Upper lobe of left lung (tissue), 6 donors: ENCODE results near the gene ZNF219. TPM values are rescaled to one million over a fixed set of nuclear protein-coding genes. Genes with fewer than 3 reads are reported as not detected.

ENCODE experiments used
- ATAC-seq, 2 donors: fragments of 200-7000 bp; cut with Tn5 transposase; one replicate each; pipeline ENCODE4 v1.9.1; 2022; ENCODE audit warnings: mild to moderate bottlenecking in 2 of 2, moderate library complexity in 2 of 2; ENCODE audit not compliant: low FRiP score in 2 of 2
- DNase-seq, 2 donors: peaks; one replicate each; pipeline ENCODE4 v3.0.0-alpha.2; 2019 to 2020
- H3K27ac ChIP-seq, 4 donors: fragments of 200-600 bp; sonication (generic); one replicate each; pipeline ENCODE4 v1.5.1; 2016 to 2019
- H3K27me3 ChIP-seq, 4 donors: fragments of 200-600 bp; sonication (generic); one replicate each; pipeline ENCODE4 v1.5.1; 2017 to 2019
- H3K36me3 ChIP-seq, 4 donors: fragments of 200-600 bp; sonication (generic); one replicate each; pipeline ENCODE4 v1.5.1; 2016 to 2019
- H3K4me1 ChIP-seq, 4 donors: fragments of 200-600 bp; sonication (generic); one replicate each; pipeline ENCODE4 v1.5.1; 2018 to 2019
- H3K4me3 ChIP-seq, 4 donors: fragments of 200-600 bp; sonication (generic); one replicate each; pipeline ENCODE4 v1.5.1; 2017 to 2019; ENCODE audit warnings: mild to moderate bottlenecking in 2 of 4, moderate library complexity in 1 of 4
- H3K9me3 ChIP-seq, 4 donors: fragments of 200-600 bp; sonication (generic); one replicate each; pipeline ENCODE4 v1.5.1; 2018 to 2019
- EP300 ChIP-seq, 4 donors: sonication (generic); formaldehyde crosslinking; IDR thresholded peaks; one replicate each; pipeline ENCODE4 v1.5.1; 2017; ENCODE audit warnings: antibody characterized with exemption in 4 of 4, control low read depth in 2 of 4
- POLR2A ChIP-seq, 4 donors: fragments of 450-650 bp; IDR thresholded peaks; one replicate each; pipeline ENCODE4 v1.5.1; 2016 to 2017; ENCODE audit warnings: antibody characterized with exemption in 4 of 4, mild to moderate bottlenecking in 2 of 4
- POLR2AphosphoS5 ChIP-seq, 2 donors: sonication (generic); formaldehyde crosslinking; IDR thresholded peaks; one replicate each; pipeline ENCODE4 v1.5.1; 2017; ENCODE audit warnings: antibody characterized with exemption in 2 of 2
- WGBS, 2 donors: methylation state at CpG; one replicate each; pipeline ENCODE4 v1.1.5; 2017 to 2018; 5-methylcytosine and 5-hydroxymethylcytosine counted together
- total RNA-seq, 6 donors: library from RNA; depleted of rRNA in 4 of 6; stranded (reverse); fragments of >200 nt in 4 of 6; gene quantifications; one replicate each; pipeline versions ENCODE4 v1.1.0 to v1.2.1, GENCODE V29; 2016 to 2021
- TF ChIP-seq, protein P1 (sequence below), 6 experiments: fragments of 450-650 bp in 4 of 6; fragments of 200-600 bp in 2 of 6; sonication (generic) in 2 of 6; IDR thresholded peaks; one replicate each; pipeline ENCODE4 v1.5.1; 2016 to 2019; ENCODE audit warnings: antibody characterized with exemption in 6 of 6
- donor health status: DM: no; HTN: no; CAD: no; lungs with moderate emphysema.
- donor health status: DM: no; HTN: yes; CAD: no; lungs with severe emphysema.

ZNF219 gene
- total RNA-seq, 6 donors from 2014 or later = 46.1 to 97.5 (median 56.3) TPM

- H3K36me3 ChIP-seq = no peaks in the 10 kb centered on the region
- 86 to 94% methylated on average over 5 of the region's 5 CpGs for WGBS, 2 donors
- H3K27ac ChIP-seq = peak within 1 kb of the TSS; percentile 87 to 97 (median 92)
- ATAC-seq (no peak), DNase-seq (no peak)
- no peaks in the 10 kb centered on the region for H3K9me3 ChIP-seq
- H3K4me3 ChIP-seq = no peak within 1 kb of the TSS
- H3K4me1 ChIP-seq = peaks cover 43 to 62% (median 53%) of the 10 kb centered on the region in 4 donors
- no peaks in the 10 kb centered on the region for H3K27me3 ChIP-seq
- TF ChIP-seq, protein P1, sequence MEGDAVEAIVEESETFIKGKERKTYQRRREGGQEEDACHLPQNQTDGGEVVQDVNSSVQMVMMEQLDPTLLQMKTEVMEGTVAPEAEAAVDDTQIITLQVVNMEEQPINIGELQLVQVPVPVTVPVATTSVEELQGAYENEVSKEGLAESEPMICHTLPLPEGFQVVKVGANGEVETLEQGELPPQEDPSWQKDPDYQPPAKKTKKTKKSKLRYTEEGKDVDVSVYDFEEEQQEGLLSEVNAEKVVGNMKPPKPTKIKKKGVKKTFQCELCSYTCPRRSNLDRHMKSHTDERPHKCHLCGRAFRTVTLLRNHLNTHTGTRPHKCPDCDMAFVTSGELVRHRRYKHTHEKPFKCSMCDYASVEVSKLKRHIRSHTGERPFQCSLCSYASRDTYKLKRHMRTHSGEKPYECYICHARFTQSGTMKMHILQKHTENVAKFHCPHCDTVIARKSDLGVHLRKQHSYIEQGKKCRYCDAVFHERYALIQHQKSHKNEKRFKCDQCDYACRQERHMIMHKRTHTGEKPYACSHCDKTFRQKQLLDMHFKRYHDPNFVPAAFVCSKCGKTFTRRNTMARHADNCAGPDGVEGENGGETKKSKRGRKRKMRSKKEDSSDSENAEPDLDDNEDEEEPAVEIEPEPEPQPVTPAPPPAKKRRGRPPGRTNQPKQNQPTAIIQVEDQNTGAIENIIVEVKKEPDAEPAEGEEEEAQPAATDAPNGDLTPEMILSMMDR (IDR thresholded peaks at IDR 0.05) = no peak
- TF ChIP-seq POLR2AphosphoS5 (IDR thresholded peaks at IDR 0.05) (no peak), POLR2A (IDR thresholded peaks at IDR 0.05) (no peak), EP300 (IDR thresholded peaks at IDR 0.05) (no peak)
Measured at GRCh38 chr14:21100931-21101330, 2.5 kb upstream of the ZNF219 start, which contains the start of gene TMEM253. Gene TMEM253, plus strand, starts transcription at chr14:21101066. Its CDS starts 278 bp downstream, at chr14:21101344.

DNA sequence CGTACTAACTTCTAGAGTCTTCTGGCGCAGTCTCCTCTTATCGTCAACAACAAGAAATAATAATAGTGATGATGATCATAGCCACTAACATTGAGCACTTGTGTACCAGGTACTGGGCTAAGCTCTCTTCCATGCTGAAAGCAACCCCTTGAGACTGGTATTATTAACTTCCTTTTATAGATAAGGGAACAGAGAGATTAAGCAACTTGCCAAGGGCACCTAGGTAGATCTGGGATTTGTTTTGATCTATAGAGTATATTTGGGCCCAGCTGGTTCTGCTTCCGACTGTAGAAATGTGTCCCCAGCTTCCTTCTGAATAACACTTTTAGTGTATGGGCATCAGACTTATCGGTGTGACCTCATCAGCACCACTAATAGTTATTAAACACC lies 1.1 kb upstream of the ZNF219 start:
- 56 to 57% methylated on average over 5 of the region's 5 CpGs for WGBS, 2 donors
- DNase-seq = no peak
- ATAC-seq = no peak
- Histone ChIP-seq H3K9me3 (no peaks in the 10 kb centered on the region), H3K27me3 (no peaks in the 10 kb centered on the region), H3K4me1 (peaks cover 30 to 49% (median 42%) of the 10 kb centered on the region in 4 donors), H3K36me3 (no peaks in the 10 kb centered on the region), H3K27ac (peak overlapping the region; percentile 87 to 97 (median 92)), H3K4me3 (peak overlapping the region in 1 of 4 donors; percentile 84)
- no peak for TF ChIP-seq POLR2A (IDR thresholded peaks at IDR 0.05)
- no peak for TF ChIP-seq POLR2AphosphoS5 (IDR thresholded peaks at IDR 0.05)
- TF ChIP-seq EP300 (IDR thresholded peaks at IDR 0.05) = no peak

DNA sequence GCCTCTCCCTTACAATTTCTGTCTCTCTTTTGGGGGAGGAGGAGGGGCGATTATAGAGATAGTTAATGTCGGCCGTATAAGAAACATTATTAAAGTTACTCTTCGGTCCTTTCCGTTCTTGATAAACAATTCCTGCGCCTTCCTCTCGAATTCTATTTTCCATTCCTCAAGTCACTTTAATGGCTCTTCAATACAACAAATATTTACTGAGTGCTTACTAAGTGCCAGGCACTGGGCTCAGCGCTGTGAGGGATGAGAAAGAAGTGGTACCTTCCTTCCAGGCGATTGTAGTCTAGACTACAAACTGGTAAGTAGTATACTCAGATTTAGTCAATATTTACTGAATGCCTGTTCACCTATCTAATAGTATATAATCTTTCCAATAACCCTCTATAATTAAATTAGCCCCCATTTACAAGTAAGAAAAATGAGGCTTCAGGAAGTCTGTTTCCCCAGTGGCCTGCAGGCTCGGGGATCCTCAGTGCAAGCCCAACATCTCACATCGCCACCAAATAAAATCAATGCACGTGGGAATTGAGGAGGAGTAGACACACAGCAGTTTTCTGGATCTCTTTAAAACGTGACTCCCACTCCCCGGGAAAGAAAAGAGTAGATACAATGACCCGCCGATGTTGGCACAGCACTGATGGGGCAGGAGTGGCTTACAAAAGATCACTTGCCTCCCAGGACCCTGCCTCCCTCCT lies 589 bp upstream of the ZNF219 start:
- Histone ChIP-seq H3K27ac (peak overlapping the region; percentile 87 to 97 (median 92)), H3K4me1 (peaks cover 28 to 48% (median 38%) of the 10 kb centered on the region in 4 donors), H3K36me3 (no peaks in the 10 kb centered on the region), H3K27me3 (no peaks in the 10 kb centered on the region), H3K4me3 (peak overlapping the region; percentile 66 to 84 (median 76)), H3K9me3 (no peaks in the 10 kb centered on the region)
- WGBS, 2 donors = 13 to 14% methylated on average over 16 of the region's 16 CpGs
- ATAC-seq = no peak
- TF ChIP-seq, protein P1 (IDR thresholded peaks at IDR 0.05) = no peak
- no peak for TF ChIP-seq POLR2A (IDR thresholded peaks at IDR 0.05)
- TF ChIP-seq POLR2AphosphoS5 (IDR thresholded peaks at IDR 0.05) = no peak
- no peak for TF ChIP-seq EP300 (IDR thresholded peaks at IDR 0.05)
- no peak for DNase-seq

GRCh38 chr14:21097636-21098075 lies 799 bp downstream of the ZNF219 start:
- peak overlapping the region; percentile 87 to 97 (median 92) for H3K27ac ChIP-seq
- DNase-seq (peak in 1 of 2 donors; percentile 74), ATAC-seq (peak in 1 of 2 donors; percentile 14)
- H3K9me3 ChIP-seq = no peaks in the 10 kb centered on the region
- no peaks in the 10 kb centered on the region for H3K27me3 ChIP-seq
- peaks cover 23 to 43% (median 33%) of the 10 kb centered on the region in 4 donors for H3K4me1 ChIP-seq
- peak overlapping the region; percentile 25 to 84 (median 76) for H3K4me3 ChIP-seq
- peaks cover 0 to 7% (median 3%) of the 10 kb centered on the region in 4 donors for H3K36me3 ChIP-seq
- TF ChIP-seq EP300 (IDR thresholded peaks at IDR 0.05) = no peak
- no peak for TF ChIP-seq POLR2A (IDR thresholded peaks at IDR 0.05)
- TF ChIP-seq, protein P1 (IDR thresholded peaks at IDR 0.05) = no peak
- TF ChIP-seq POLR2AphosphoS5 (IDR thresholded peaks at IDR 0.05) = no peak
- WGBS, 2 donors = 1 to 3% methylated on average over 6 to 11 of the region's 19 CpGs

DNA sequence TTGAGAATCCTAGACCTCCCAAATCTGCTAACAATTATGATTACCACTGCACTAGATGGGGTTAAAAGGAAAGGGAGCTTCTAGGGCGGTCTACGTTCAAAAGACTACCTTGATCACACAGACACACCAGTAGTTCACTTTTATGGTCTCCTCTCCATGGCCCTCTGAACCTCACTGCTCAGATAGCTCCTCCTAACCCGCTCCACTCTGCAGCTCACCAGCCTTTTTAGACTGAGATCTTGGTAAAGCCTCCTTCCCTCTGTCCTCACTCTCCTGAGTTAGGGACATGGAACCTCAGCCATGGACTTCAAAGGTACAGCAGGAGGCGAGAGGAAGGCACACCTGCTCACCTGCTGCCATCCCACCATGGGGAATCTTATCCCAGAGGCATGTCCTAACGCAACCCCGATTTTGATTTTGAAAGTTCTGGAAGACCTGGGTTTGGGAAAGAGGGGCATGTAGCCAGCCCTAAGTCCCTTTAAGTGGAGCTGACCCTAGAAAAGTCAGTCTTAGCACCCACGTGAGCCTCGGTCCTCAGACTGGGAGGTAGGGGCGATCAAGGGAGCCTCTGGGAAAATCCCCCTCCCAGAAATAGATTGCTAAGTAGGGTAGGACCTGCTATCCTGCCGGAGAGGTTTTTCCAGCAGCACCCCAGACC lies 1.3 kb downstream of the ZNF219 start:
- Histone ChIP-seq H3K36me3 (peaks cover 0 to 11% (median 6%) of the 10 kb centered on the region in 4 donors), H3K27me3 (no peaks in the 10 kb centered on the region), H3K4me3 (peak overlapping the region in 3 of 4 donors; percentile 72 to 84 (median 79)), H3K27ac (peak overlapping the region; percentile 87 to 97 (median 92)), H3K9me3 (no peaks in the 10 kb centered on the region), H3K4me1 (peaks cover 23 to 45% (median 34%) of the 10 kb centered on the region in 4 donors)
- no peak for ATAC-seq
- TF ChIP-seq, protein P1 (IDR thresholded peaks at IDR 0.05) = no peak
- no peak for TF ChIP-seq EP300 (IDR thresholded peaks at IDR 0.05)
- TF ChIP-seq POLR2AphosphoS5 (IDR thresholded peaks at IDR 0.05) = no peak
- TF ChIP-seq POLR2A (IDR thresholded peaks at IDR 0.05) = no peak
- no peak for DNase-seq
- 53 to 60% methylated on average over 10 of the region's 10 CpGs for WGBS, 2 donors
